H1 (cell line): Measurements from ENCODE around the gene PRF1.

Experiments used
- ATF2 ChIP-seq: IDR thresholded peaks from 2 replicates; pipeline ENCODE4 v1.6.1; 2012; ENCODE audit warnings: low read length, inconsistent platforms
- BRCA1 ChIP-seq: IDR thresholded peaks from 2 replicates; pipeline ENCODE4 v1.6.1; 2012; ENCODE audit warnings: low read depth, low read length, improper control_type of control experiment
- CTCF ChIP-seq, 3 experiments: IDR thresholded peaks; 1 replicate in 2 of 3; 2 replicates in 1 of 3; pipeline versions ENCODE4 v1.5.1 to v1.6.1; 2011; ENCODE audit warnings: low read length in 3 of 3, mild to moderate bottlenecking in 3 of 3, inconsistent platforms in 2 of 3, low read depth in 1 of 3, moderate library complexity in 1 of 3; ENCODE audit not compliant: insufficient read depth in 1 of 3; ENCODE audit errors: control extremely low read depth in 1 of 3
- GABPA ChIP-seq: IDR thresholded peaks from 2 replicates; pipeline ENCODE4 v1.6.1; 2011; ENCODE audit warnings: mild to moderate bottlenecking, low read length, moderate library complexity, borderline replicate concordance; ENCODE audit not compliant: insufficient read depth
- HDAC2 ChIP-seq, 2 experiments: fragments of 300-600 bp in 1 of 2; sonication (generic) in 1 of 2; IDR thresholded peaks; 2 replicates each; pipeline ENCODE4 v1.6.1; 2011 to 2012; ENCODE audit warnings: low read depth in 2 of 2, low read length in 2 of 2, mild to moderate bottlenecking in 2 of 2, moderate library complexity in 2 of 2, borderline replicate concordance in 1 of 2, inconsistent platforms in 1 of 2
- JUN ChIP-seq: IDR thresholded peaks from 2 replicates; pipeline ENCODE4 v1.6.1; 2011; ENCODE audit warnings: low read depth, mild to moderate bottlenecking, improper control_type of control experiment, low read length
- POLR2A ChIP-seq, 2 experiments: IDR thresholded peaks; 1 replicate in 1 of 2; 2 replicates in 1 of 2; pipeline ENCODE4 v1.6.1; 2011; ENCODE audit warnings: low read depth in 2 of 2, low read length in 2 of 2, mild to moderate bottlenecking in 2 of 2; ENCODE audit errors: control extremely low read depth in 1 of 2
- POLR2AphosphoS5 ChIP-seq: IDR thresholded peaks from 2 replicates; pipeline ENCODE4 v1.6.1; 2011; ENCODE audit warnings: low read depth, low read length
- RFX5 ChIP-seq: IDR thresholded peaks from 2 replicates; pipeline ENCODE4 v1.6.1; 2011; ENCODE audit warnings: low read depth, low read length, improper control_type of control experiment, borderline replicate concordance
- TCF12 ChIP-seq: IDR thresholded peaks from 2 replicates; pipeline ENCODE4 v1.6.1; 2011; ENCODE audit warnings: low read depth, mild to moderate bottlenecking, low read length

- TF ChIP-seq TCF12 (no peak), POLR2A (IDR thresholded peaks at IDR 0.05; ENCODE audit: control extremely low read depth in 1 of 2, low read depth in 2 of 2, low read length in 2 of 2) (no peak), CTCF (IDR thresholded peaks at IDR 0.05; ENCODE audit: control extremely low read depth in 1 of 3, insufficient read depth in 1 of 3, low read depth in 1 of 3, low read length in 3 of 3) (no peak), JUN (no peak), ATF2 (no peak), BRCA1 (no peak), GABPA (no peak), HDAC2 (IDR thresholded peaks at IDR 0.05; ENCODE audit: borderline replicate concordance in 1 of 2, low read depth in 2 of 2, low read length in 2 of 2) (no peak), POLR2AphosphoS5 (no peak), RFX5 (no peak)
These were observed 9.0 kb downstream of the PRF1 start for GRCh38 chr10:70593513-70593890.
